ENCODE data around the gene GATAD1.
"Not testable (repeated sequence)": the region's sequence is repeated elsewhere in the genome, so short reads cannot be mapped to it uniquely, and the experiment has no call there.

The GATAD1 gene

DNA sequence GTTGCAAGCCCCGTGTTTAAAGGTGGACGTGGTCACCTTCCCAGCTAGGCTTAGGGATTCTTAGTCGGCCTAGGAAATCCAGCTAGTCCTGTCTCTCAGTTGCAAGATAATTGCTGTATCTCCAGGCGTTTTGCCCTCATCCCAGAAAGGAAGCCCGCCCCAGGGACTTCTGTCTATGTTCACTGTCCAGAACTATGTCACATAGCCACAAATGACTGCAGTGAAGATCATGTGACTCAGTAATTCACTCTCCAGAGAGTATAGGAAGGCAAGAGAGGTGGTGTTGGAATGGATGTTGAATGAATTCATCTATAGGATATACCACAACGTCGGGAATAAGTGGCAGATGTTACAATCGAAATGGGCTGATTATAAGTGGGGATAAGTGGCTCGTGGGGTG is 30.8 kb downstream of the GATAD1 start:
- no peak for TF ChIP-seq YY1 (IDR thresholded peaks at IDR 0.05; ENCODE audit: insufficient read depth, insufficient read length)
- no peaks in the 10 kb centered on the region for H3K9me3 ChIP-seq (ENCODE audit: insufficient read depth, low read length)
- DNase-seq (ENCODE audit: low read depth, low spot score): no peak
- H3K9ac ChIP-seq (ENCODE audit: insufficient read length, low read depth): no peak overlapping the region
- H3K4me1 ChIP-seq (ENCODE audit: insufficient read depth, insufficient read length): no peaks in the 10 kb centered on the region
- no peaks in the 10 kb centered on the region for H3K27me3 ChIP-seq (ENCODE audit: insufficient read depth, insufficient read length)
- H3K4me3 ChIP-seq (ENCODE audit: insufficient read length, low read depth): no peak overlapping the region
- H3K36me3 ChIP-seq (ENCODE audit: insufficient read depth, insufficient read length, low read length): no peaks in the 10 kb centered on the region

DNA sequence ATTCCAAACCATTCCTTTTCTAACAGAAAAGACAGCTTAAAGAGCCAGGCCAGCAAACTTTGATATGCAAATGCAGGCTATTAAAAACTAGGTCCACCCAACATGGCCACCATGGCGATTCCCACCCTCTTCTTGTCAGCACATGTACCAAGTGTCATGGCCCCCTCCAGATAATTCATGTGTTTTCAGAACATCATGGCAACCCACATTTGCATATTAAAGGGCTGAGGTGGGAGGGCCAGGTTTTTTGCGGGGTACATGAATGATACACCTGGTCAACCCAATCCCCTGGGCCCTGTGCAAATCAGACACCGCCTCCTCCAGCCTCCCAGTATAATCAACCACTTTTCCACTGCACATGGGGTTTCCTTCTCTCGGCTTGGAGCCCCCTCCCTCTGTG is 31.4 kb downstream of the GATAD1 start:
- TF ChIP-seq ZNF274 (IDR thresholded peaks at IDR 0.05; ENCODE audit: low read depth, low read length) (no peak), SUZ12 (IDR thresholded peaks at IDR 0.05; ENCODE audit: extremely low read depth, insufficient read depth, insufficient read length) (no peak), YY1 (IDR thresholded peaks at IDR 0.05; ENCODE audit: insufficient read depth, insufficient read length) (no peak)
- Histone ChIP-seq H3K4me3 (ENCODE audit: insufficient read length, low read depth) (no peak overlapping the region), H3K9ac (ENCODE audit: insufficient read length, low read depth) (no peak overlapping the region), H3K9me3 (ENCODE audit: insufficient read depth, low read length) (no peaks in the 10 kb centered on the region), H3K27me3 (ENCODE audit: insufficient read depth, insufficient read length) (no peaks in the 10 kb centered on the region), H3K36me3 (ENCODE audit: insufficient read depth, insufficient read length, low read length) (no peaks in the 10 kb centered on the region), H3K4me1 (ENCODE audit: insufficient read depth, insufficient read length) (no peaks in the 10 kb centered on the region)
- no peak for DNase-seq (ENCODE audit: low read depth, low spot score)

GRCh38 chr7:92479146-92479545 is 31.9 kb downstream of the GATAD1 start:
- not testable (repeated sequence) for H3K27me3 ChIP-seq (ENCODE audit: insufficient read depth, insufficient read length); H3K4me3 ChIP-seq (ENCODE audit: insufficient read length, low read depth); H3K4me1 ChIP-seq (ENCODE audit: insufficient read depth, insufficient read length); H3K9me3 ChIP-seq (ENCODE audit: insufficient read depth, low read length); H3K9ac ChIP-seq (ENCODE audit: insufficient read length, low read depth); DNase-seq (ENCODE audit: low read depth, low spot score); H3K36me3 ChIP-seq (ENCODE audit: insufficient read depth, insufficient read length, low read length)

DNA sequence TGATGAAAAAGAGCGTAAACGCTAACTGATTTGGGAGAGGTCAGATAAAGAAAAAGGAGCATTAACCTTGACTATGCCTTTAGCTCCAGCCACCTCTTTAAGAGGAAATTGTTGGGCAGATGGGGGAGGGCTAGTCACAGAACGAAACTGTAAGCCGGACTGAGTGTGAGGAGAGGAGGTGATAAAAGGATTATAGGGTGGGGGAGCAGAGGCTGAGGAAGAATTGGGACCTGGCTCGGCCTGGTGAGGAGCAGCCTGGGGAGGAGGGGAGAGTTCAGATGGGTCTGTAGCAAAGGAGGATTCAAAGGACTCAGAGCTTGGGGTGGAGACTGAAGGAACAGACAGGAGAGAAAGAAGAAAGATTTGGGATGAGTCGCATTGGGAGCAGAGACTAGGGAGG is 36.3 kb downstream of the GATAD1 start:
- H3K36me3 ChIP-seq (ENCODE audit: insufficient read depth, insufficient read length, low read length): peaks cover 20% of the 10 kb centered on the region
- H3K9ac ChIP-seq (ENCODE audit: insufficient read length, low read depth); DNase-seq (ENCODE audit: low read depth, low spot score); H3K4me1 ChIP-seq (ENCODE audit: insufficient read depth, insufficient read length); H3K27me3 ChIP-seq (ENCODE audit: insufficient read depth, insufficient read length); H3K9me3 ChIP-seq (ENCODE audit: insufficient read depth, low read length); H3K4me3 ChIP-seq (ENCODE audit: insufficient read length, low read depth): not testable (repeated sequence)

DNA sequence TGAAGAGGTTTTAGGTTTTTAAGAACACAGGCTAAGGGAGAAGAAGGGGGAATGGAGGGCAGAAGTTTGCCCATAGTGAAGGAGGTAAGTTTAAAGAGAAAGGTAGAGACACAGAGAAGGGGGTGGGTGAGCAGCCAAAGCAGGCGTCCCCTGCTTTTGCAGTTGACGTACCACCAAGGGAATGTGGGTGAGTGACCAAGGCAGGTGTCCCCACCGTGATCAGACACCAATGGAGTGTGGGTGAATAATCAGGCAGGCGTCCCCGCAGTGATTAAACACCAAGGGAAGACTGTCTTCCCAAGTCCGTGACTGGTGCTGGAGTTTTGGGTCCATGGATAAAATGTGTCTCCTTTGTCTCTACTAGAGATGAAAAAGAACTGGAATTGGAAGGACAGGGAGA is 36.9 kb downstream of the GATAD1 start:
- not testable (repeated sequence) for H3K9ac ChIP-seq (ENCODE audit: insufficient read length, low read depth); H3K4me1 ChIP-seq (ENCODE audit: insufficient read depth, insufficient read length); H3K4me3 ChIP-seq (ENCODE audit: insufficient read length, low read depth); DNase-seq (ENCODE audit: low read depth, low spot score); H3K27me3 ChIP-seq (ENCODE audit: insufficient read depth, insufficient read length); H3K9me3 ChIP-seq (ENCODE audit: insufficient read depth, low read length)
- peaks cover 20% of the 10 kb centered on the region for H3K36me3 ChIP-seq (ENCODE audit: insufficient read depth, insufficient read length, low read length)

- no peak for DNase-seq (ENCODE audit: low read depth, low spot score)
- Histone ChIP-seq H3K9ac (ENCODE audit: insufficient read length, low read depth) (no peak overlapping the region), H3K4me3 (ENCODE audit: insufficient read length, low read depth) (no peak overlapping the region), H3K36me3 (ENCODE audit: insufficient read depth, insufficient read length, low read length) (peaks cover 23% of the 10 kb centered on the region), H3K4me1 (ENCODE audit: insufficient read depth, insufficient read length) (no peaks in the 10 kb centered on the region), H3K9me3 (ENCODE audit: insufficient read depth, low read length) (no peaks in the 10 kb centered on the region), H3K27me3 (ENCODE audit: insufficient read depth, insufficient read length) (no peaks in the 10 kb centered on the region)
- no peak for TF ChIP-seq SUZ12 (IDR thresholded peaks at IDR 0.05; ENCODE audit: extremely low read depth, insufficient read depth, insufficient read length)
- TF ChIP-seq YY1 (IDR thresholded peaks at IDR 0.05; ENCODE audit: insufficient read depth, insufficient read length): no peak
- TF ChIP-seq ZNF274 (IDR thresholded peaks at IDR 0.05; ENCODE audit: low read depth, low read length): no peak
Observed at GRCh38 chr7:92485267-92485892, 38.1 kb downstream of the GATAD1 start.

DNA sequence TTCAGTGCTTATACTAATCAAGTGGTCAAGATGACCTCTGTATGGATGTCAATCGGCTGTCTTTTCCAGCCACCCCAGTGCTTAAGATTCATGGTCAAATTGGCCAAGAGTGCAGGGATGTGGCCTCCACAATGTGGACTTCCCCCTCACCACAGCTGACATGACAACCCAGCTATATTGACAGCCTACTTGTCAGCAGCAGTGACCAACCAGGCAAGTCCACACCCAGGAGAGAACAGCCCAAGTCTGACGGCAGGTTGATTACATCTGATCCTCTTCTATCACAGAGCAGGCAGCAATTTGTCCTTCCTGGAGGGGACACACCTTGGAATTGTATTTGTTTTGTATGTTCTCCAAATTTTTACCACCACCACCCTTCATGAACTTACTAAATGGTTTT is 38.7 kb downstream of the GATAD1 start:
- Histone ChIP-seq H3K9me3 (ENCODE audit: insufficient read depth, low read length) (no peaks in the 10 kb centered on the region), H3K27me3 (ENCODE audit: insufficient read depth, insufficient read length) (no peaks in the 10 kb centered on the region), H3K36me3 (ENCODE audit: insufficient read depth, insufficient read length, low read length) (peaks cover 27% of the 10 kb centered on the region), H3K4me3 (ENCODE audit: insufficient read length, low read depth) (no peak overlapping the region), H3K9ac (ENCODE audit: insufficient read length, low read depth) (no peak overlapping the region), H3K4me1 (ENCODE audit: insufficient read depth, insufficient read length) (no peaks in the 10 kb centered on the region)
- TF ChIP-seq YY1 (IDR thresholded peaks at IDR 0.05; ENCODE audit: insufficient read depth, insufficient read length): no peak
- no peak for TF ChIP-seq SUZ12 (IDR thresholded peaks at IDR 0.05; ENCODE audit: extremely low read depth, insufficient read depth, insufficient read length)
- no peak for TF ChIP-seq ZNF274 (IDR thresholded peaks at IDR 0.05; ENCODE audit: low read depth, low read length)
- no peak for DNase-seq (ENCODE audit: low read depth, low spot score)

GRCh38 chr7:92487804-92488203 is 40.5 kb downstream of the GATAD1 start:
- Histone ChIP-seq H3K9ac (ENCODE audit: insufficient read length, low read depth) (no peak overlapping the region), H3K9me3 (ENCODE audit: insufficient read depth, low read length) (no peaks in the 10 kb centered on the region), H3K36me3 (ENCODE audit: insufficient read depth, insufficient read length, low read length) (peaks cover 35% of the 10 kb centered on the region), H3K27me3 (ENCODE audit: insufficient read depth, insufficient read length) (no peaks in the 10 kb centered on the region), H3K4me1 (ENCODE audit: insufficient read depth, insufficient read length) (no peaks in the 10 kb centered on the region), H3K4me3 (ENCODE audit: insufficient read length, low read depth) (no peak overlapping the region)
- no peak for DNase-seq (ENCODE audit: low read depth, low spot score)
- no peak for TF ChIP-seq ZNF274 (IDR thresholded peaks at IDR 0.05; ENCODE audit: low read depth, low read length)
- no peak for TF ChIP-seq YY1 (IDR thresholded peaks at IDR 0.05; ENCODE audit: insufficient read depth, insufficient read length)
- no peak for TF ChIP-seq SUZ12 (IDR thresholded peaks at IDR 0.05; ENCODE audit: extremely low read depth, insufficient read depth, insufficient read length)

Measured in NT2/D1 (cell line).